GM12875 (cell line): ENCODE data around the gene PLEKHG4B.
"Not testable (repeated sequence)": the region's sequence is repeated elsewhere in the genome, so short reads cannot be mapped to it uniquely, and the experiment has no call there.

Source experiments
- H3K4me3 ChIP-seq: one replicate; pipeline ENCODE4 v1.5.1; 2011; ENCODE audit warnings: low read depth, low read length, control low read depth
- TF ChIP-seq, protein P1 (sequence below): IDR thresholded peaks from 2 replicates; pipeline ENCODE4 v1.5.1; 2011; ENCODE audit warnings: low read depth, mild to moderate bottlenecking, control low read depth, inconsistent platforms, low read length, moderate library complexity, borderline replicate concordance; ENCODE audit not compliant: insufficient read depth

The PLEKHG4B gene

DNA sequence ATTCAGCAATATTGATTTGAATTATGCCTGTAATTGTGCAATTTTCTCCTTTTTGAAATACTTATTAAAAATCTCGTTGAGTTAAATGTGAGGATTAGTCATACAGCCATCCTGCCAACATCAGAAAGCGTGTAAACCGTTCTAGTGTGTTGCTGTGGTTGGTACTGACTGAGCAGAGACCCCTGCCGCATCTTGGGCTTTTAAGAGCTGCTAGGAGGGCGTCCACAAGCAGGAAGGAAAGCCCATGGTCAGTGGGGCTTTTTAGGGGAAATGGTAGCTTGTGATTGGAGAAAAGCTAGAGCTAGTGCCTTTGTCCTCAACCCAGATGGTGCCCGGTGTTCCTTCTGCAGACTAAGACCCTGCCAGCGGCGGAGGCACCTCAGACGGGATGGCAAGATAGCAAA is 127.5 kb downstream of the PLEKHG4B start:
- TF ChIP-seq, protein P1, sequence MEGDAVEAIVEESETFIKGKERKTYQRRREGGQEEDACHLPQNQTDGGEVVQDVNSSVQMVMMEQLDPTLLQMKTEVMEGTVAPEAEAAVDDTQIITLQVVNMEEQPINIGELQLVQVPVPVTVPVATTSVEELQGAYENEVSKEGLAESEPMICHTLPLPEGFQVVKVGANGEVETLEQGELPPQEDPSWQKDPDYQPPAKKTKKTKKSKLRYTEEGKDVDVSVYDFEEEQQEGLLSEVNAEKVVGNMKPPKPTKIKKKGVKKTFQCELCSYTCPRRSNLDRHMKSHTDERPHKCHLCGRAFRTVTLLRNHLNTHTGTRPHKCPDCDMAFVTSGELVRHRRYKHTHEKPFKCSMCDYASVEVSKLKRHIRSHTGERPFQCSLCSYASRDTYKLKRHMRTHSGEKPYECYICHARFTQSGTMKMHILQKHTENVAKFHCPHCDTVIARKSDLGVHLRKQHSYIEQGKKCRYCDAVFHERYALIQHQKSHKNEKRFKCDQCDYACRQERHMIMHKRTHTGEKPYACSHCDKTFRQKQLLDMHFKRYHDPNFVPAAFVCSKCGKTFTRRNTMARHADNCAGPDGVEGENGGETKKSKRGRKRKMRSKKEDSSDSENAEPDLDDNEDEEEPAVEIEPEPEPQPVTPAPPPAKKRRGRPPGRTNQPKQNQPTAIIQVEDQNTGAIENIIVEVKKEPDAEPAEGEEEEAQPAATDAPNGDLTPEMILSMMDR: no peak
- peak overlapping the region; percentile 92 for H3K4me3 ChIP-seq

DNA sequence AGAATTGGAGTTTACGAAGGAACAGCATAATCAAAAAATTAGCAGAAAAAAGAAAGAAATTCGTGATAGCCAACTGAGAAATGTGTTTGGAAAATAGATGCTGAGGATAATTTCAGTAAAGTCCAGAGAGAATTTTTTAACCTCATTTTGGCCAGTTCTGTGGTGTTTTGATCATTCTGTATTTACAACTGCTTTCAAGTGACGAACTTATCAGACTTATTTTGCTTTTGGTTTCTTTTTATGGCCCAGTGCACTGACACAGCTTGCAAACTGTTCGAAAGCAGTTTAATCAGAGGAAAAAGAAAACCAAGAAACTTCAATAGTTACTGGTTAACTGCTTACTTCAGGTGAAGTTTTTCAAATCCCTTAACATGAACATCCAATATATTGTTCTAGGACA is 128.0 kb downstream of the PLEKHG4B start:
- peak overlapping the region; percentile 92 for H3K4me3 ChIP-seq
- TF ChIP-seq, protein P1: no peak

DNA sequence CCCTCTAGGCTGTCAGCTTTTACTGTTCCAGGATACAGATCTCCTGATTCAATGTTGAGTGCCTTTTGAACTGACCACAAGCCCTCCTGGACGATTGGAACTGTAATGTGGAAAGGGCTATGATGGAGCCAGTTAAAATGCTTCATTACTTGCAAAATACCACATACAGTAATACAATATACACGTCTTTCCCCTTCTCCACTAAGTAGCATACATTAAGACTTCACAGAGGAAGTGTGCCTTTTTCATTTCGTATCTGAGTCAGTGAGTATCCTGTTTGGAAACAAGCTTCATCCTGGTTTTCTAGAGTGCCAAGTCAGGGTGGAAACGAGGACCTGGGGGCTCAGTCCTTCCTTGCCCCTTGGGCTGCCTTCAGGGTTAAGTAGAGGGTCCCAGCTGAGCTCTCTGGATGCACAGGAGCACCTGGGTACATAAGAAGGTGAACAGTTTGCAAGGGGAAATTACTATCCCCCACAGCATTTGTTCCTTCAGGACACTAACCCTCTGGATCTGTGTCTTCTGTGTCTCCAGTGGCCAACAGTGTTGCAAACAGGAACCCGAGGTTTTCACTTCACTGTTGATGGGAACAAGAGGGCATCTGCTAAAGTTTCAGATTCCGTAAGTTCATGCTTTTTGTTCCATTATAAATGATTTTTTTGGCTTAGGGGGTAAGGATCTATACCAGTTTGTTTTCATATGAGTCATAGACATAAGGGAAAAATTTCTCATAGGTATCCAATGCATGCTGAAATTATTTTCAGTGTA is 131.2 kb downstream of the PLEKHG4B start:
- H3K4me3 ChIP-seq: not testable (repeated sequence)

DNA sequence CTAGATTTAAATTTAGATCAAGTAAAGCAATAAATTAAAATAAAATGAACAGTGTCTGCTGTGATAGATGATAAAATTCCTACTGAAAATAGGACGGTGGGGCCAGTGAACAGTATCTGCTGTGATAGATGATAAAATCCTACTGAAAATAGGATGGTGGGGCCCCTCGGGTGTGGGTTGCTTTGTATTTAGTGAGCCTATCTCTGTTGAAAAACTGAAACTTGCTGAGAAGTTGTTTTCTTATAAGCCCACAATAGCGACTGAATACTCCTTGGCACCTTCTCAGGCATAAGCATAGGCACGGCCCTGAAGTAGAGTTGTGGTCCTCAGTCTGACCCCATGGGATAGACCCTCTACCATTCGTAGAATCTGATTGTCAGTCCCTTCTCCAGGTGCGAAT is 131.8 kb downstream of the PLEKHG4B start:
- TF ChIP-seq, protein P1: no peak
- no peak overlapping the region for H3K4me3 ChIP-seq

DNA sequence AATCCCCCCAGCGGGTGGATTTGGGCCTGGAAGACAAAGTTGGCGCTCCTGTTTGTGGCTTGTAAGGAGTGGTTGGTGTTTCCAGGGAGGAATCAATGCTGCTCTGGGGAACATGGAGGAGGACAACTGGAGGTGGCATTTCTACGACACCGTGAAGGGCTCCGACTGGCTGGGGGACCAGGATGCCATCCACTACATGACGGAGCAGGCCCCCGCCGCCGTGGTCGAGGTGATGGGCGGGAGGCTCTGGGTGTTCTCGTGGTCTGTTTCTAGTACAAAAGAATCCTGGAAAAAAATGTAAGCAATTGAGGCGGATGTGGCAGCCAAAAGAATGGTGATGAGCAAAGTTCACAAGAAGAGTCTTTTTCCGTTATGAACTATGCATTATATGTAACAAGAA is 133.4 kb downstream of the PLEKHG4B start:
- no peak overlapping the region for H3K4me3 ChIP-seq
- TF ChIP-seq, protein P1: no peak

DNA sequence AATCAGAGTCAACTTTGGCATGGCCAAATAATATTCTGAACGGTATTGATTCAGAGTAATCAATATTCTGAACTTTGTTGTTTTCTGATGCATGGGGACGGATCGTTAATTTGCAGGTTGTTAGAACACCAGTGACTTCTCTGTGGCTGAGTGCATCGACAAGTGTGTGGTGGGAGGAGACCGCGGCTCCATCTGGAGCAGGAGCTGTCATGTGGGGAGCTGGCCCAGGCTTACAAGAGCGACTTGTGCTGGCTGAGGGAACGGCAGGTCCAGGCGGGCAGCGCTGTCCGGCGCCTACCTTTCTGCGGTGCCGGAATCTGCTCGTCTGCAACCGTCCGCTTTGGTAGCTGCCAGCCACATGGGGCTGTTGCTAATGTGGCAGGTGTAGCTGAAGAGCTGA is 135.4 kb downstream of the PLEKHG4B start:
- H3K4me3 ChIP-seq: not testable (repeated sequence)

DNA sequence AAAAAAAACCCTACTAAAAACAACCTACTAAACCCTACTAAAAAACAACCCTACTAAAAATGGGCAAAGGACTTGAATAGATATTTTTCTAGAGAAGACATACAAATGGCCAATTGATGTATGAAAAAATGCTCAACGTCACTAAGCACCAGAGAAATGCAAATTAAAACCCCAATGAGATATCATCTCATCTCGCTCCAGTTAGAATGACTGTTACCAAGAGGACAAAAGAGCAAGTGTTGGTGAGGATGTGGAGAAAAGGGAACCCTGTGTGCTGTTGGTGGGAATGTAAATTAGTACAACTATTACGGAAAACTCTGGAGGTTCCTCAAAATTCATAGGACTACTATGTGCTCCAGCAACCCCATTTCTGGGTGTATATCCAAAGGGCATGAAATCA is 136.9 kb downstream of the PLEKHG4B start:
- TF ChIP-seq, protein P1: no peak

DNA sequence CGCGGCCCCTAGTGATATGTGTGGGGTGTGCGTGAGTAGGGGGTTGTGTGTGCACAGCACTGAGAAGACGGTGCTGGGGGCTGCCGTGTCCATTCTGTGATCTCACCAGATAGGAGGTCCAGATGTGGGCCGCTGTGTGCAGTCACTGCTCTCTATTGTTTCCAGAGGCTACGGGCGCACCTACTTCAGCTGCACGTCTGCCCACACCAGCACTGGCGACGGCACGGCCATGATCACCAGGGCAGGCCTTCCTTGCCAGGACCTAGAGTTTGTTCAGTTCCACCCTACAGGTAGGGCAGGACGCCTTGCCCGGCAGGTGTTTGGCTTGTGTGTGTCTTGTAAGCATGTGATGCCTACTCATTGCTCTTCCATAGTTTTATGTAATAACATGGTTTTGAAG is 138.7 kb downstream of the PLEKHG4B start:
- TF ChIP-seq, protein P1: no peak
- H3K4me3 ChIP-seq: no peak overlapping the region

More for the DNA sequence above, 136.9 kb downstream of the PLEKHG4B start:
- no peak overlapping the region for H3K4me3 ChIP-seq
